HG03095 (cell line): ENCODE results near the gene RIBC2.
"Not testable (repeated sequence)": the region's sequence is repeated elsewhere in the genome, so short reads cannot be mapped to it uniquely, and the experiment has no call there.

Source experiments
- ATAC-seq: cut with Tn5 transposase; IDR thresholded peaks from one replicate; pipeline ENCODE4 v1.9.1; 2021; ENCODE audit warnings: moderate library complexity; ENCODE audit not compliant: unreplicated experiment

The RIBC2 gene, protein sequence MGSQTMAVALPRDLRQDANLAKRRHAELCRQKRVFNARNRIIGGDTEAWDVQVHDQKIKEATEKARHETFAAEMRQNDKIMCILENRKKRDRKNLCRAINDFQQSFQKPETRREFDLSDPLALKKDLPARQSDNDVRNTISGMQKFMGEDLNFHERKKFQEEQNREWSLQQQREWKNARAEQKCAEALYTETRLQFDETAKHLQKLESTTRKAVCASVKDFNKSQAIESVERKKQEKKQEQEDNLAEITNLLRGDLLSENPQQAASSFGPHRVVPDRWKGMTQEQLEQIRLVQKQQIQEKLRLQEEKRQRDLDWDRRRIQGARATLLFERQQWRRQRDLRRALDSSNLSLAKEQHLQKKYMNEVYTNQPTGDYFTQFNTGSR

DNA sequence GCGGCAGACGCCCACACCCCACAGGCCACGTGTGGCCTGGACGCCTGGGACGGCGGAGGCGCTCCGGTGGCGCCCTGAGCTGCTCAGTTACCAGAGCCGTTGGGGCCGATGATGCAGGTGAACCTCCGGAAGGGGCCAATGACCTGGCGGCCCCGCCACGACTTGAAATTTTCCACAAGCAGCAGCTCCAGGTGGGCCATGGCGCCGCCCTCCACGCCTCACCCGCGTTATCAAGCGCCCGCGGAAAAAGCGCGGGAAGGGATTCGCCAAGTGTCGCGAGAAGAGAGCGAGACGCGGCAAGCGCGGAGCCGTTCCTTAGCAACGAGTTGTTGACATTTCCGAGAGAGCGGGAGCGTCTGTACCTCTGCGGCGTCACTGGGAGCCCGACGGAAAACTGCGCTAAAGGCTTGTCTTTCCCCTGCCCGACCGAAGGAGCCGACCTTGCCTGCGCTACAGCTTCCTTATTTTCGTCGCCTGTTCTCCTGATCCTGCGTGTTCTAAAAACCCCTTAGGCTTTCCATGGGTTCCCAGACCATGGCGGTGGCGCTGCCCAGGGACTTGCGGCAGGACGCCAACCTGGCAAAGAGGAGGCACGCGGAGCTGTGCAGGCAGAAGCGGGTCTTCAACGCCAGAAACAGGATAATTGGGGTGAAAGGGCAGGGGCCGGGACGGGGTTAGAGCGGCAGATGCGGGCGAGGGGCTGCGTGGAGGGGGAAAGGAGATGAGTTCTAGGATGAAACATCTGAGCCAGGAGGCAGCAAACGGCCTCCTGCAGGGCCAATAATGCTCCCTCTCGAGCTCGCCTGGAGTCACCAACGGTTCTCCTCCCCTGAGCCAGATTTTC, at the start of gene RIBC2, which contains the start of gene SMC1B:
Gene RIBC2, plus strand, starts transcription at position 326 of the 844 bp plus-strand sequence. Its CDS starts 194 bp downstream, at position 520.
Gene SMC1B, minus strand, starts transcription at position 232 of the 844 bp plus-strand sequence. Its CDS starts 32 bp downstream, at position 200.
- ATAC-seq, result no peak

DNA sequence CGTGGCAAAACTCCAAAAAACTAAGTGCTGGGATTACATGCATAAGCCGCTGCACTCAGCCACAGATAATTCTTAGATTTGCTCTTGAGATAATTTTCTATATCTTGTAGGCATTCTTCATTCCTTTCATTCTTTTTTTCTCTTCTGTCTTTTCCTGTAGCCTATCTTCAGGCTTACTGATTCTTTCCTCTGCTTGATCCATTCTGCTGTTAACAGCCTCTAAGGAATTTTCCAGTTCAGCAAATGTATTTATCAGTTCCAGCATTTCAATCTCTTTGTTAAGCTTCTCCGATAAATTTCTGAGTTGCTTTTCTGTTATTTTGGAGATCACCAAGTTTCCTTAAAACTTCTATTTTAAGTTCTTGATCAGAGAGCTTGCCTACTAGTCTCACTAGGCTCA, 46.8 kb upstream of the RIBC2 start:
- no peak for ATAC-seq

DNA sequence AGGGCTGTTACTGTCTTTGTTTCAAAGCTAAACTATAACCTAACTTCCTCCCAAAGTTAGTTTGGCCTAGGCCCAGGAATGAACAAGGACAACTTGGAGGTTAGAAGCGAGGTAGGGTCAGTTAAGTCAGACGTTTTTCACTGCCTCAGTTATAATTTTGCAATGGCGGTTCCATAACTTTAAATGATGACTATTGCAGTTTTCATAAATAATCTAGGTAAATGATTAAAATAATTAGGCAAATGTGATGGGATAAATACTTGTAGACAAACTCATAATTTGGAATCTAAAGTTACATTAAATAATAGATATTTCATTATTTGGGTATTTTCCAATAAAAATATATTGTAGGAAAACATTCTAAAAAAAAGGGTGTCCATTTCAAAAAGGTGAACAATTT, 39.9 kb upstream of the RIBC2 start:
- ATAC-seq, result not testable (repeated sequence)

DNA sequence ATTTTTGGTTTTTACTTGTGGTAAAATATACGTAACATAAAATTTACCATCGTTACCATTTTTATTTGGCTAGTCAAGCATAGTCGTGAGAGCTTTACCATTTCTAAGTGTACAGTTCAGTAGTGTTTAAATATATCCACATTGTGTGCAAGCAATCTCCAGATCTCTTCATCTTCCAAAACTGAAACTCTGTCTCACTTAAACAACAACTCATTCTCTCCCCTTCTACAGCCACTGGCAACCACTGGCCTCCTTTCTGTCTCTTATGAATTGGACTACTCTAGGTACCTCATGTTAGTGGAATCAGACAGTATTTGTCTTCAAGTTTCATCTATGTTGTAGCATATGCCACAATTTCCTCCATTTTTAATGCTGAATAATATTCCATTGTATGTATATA, 37.5 kb upstream of the RIBC2 start:
- ATAC-seq, result no peak

DNA sequence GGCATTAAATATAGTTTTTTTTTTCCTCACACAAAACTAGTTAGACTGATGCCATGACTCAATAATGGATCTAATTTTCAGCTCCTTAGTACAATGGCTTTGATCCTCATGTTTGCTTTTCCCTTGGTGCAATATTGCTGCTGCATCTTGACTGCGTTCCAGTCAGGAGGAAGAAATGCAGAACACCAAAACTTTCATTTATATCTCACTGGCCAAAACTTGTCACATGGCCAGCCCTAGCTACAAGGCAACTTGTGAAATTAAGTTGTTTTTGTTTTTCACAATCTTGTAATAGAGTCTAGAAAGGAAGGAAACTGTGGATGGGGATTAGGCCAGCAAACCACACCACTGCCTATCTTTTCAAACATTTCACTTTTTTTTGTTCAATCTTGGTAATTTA, 36.8 kb upstream of the RIBC2 start:
- ATAC-seq, result no peak

DNA sequence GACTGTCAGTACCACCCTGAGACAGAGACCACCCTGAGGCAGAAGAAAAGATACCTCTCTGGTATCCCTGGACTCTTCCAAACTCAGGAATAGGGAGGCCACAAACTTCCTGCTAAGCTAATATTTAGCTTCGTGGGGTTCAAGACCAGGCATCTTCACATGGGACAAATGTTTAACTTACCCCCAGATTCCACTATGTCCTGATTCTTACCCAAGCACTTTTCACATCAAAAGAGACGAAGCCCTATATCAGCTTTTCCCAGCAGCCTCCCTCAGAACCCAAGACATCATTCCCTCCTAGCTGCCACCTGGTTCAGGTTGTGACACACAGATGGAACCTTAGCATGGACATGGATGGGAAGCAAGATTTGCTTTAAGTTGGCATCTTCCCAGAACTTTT, 32.1 kb upstream of the RIBC2 start:
- no peak for ATAC-seq

DNA sequence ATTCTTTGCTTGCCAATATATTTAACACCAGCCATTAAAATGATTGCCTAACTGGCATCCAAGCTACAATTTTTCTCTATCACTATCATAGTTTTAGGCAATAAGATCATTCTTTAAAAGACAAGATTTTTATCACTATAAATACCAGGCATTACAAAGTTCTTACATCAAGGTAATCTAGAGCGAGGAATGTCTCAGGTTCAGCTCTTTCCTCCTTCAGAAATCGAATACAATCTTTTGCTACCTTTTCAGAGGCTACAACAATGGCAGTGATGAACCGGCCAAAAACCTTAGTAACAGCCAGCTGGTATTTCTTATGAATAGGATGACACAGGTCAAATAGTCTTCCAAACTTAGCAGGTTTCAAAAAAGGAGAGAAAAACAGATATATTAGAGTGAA, 23.9 kb upstream of the RIBC2 start:
- ATAC-seq, result no peak

DNA sequence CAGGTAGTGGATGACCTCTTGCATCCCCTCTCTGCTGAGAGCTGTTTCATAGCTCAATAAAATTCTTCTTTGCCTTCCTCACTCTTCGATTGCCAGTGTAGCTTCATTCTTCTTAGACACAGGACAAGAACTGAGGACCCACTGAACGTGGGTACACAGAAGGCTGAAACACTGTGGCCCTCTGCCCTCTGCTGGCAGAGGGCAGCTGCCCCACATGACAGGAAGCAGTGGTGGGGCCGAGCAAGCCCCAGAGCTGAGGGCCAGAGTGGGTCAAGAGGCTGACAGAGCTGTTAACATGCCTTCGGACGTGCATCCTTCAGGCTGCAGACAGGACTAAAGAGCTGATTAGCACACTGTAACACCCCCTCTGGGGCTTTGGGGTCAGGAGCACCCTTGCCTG, 15.7 kb upstream of the RIBC2 start:
- ATAC-seq, result no peak

DNA sequence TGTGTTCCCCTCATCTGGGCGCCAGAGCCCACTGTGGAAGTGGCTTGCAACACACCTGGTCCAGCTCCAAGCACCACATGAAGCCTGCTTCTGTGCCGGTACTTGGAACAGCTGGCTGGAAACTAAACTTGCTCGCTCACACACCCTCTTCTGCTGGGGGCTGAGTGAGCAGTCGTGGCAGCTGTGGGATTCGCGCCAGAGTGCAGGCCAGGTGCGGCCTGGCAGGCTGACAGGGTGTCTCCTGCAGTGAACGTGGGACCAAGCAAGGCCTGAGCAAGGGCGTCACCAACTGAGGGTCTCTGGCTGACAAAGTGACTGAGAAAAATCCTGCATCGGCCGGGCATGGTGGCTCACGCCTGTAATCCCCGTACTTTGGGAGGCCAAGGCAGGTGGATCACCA, 15.3 kb upstream of the RIBC2 start:
- ATAC-seq, result no peak

DNA sequence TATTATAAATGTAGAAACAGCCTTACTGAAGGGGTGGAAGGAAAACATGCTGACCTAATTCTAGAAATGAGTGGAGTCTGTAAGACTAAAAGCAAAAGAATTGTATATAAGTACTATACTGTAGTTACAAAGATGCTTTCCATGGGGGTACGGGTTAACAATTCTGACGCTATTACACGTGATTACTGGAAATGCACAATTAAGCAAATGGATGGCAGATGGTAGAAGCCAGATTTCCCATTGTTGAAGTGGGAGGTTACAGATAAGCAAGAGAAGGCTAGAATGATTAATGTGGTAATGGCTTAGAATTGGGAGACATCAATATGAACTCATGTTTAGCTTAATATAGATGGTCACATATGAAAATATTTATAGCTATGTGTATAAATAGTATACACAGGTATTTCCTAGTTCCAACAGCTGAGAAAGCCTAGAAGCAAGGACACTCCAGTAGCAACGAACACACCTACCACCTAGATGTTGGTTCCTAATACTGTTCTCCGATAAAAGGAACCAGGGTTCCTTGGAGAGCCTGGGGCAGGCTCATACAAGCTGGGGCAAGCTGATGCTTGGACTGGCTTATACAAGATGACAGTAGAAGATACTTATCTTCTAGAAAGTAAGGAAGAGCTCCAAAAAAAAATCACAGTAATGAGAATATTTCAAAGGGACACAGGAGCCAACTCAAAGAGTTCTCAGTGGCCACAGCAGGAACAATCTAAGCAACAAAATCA, 13.6 kb upstream of the RIBC2 start:
- ATAC-seq, result no peak

DNA sequence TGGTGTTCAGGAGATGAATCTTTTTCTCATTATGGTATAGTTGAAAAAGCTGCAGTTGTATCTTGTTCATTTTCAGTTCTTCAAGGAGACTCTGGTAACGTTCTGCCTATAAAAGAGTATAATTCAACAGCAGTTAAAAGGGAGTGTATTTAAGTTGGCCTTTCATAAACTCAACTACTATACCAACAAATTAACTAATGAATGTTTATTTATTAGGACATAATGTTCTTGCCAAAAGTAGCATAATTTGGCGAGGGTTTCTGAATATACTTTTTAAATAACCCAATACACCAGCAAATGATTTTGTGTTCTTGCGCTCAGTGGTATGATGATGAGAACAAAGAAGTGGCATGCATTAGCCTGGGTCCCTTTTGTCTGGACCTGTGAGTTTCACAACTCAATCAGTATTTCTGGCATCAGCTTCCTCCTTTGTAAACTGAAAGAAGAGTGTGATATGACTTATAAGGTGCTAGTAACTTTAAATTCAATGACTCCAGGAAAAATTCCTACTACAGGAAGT, 11.0 kb upstream of the RIBC2 start:
- ATAC-seq, result no peak

DNA sequence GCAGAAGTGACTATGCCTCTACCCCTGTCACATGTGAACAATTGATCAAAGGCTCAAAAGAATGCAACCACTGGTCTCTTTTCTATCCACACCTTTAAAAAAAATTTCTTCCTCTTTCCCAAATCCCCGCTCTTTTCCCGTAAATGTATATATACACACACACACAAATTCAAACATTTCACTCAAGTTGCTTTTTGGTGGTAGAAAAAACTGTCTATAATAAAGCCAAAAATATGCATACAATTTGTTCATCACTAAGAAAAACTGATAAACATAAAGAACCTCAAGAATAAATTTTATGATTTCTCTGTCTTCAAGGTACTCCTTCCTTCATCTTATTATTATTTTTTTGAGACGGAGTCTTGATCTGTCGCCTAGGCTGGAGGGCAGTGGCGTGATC, 5.7 kb upstream of the RIBC2 start:
- ATAC-seq, result no peak

DNA sequence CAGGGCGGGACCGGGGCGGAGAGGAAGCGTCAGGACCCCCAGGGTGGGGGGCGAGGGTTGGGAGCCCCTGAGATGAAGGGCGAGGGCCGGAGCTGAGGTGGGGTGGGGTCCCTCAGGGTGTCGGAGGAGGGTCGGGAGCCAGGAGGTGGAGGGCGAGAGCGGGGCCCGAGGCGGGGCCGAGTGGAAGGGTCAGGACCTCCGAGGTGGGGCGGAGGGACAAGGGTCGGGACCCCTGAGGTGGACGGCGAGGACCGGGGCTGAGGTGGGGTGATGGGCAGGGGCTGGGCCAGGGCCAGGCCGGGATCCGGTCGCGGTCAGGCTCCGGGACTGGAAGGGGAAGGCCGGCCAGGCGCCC, 503 bp upstream of the RIBC2 start:
- no peak for ATAC-seq

DNA sequence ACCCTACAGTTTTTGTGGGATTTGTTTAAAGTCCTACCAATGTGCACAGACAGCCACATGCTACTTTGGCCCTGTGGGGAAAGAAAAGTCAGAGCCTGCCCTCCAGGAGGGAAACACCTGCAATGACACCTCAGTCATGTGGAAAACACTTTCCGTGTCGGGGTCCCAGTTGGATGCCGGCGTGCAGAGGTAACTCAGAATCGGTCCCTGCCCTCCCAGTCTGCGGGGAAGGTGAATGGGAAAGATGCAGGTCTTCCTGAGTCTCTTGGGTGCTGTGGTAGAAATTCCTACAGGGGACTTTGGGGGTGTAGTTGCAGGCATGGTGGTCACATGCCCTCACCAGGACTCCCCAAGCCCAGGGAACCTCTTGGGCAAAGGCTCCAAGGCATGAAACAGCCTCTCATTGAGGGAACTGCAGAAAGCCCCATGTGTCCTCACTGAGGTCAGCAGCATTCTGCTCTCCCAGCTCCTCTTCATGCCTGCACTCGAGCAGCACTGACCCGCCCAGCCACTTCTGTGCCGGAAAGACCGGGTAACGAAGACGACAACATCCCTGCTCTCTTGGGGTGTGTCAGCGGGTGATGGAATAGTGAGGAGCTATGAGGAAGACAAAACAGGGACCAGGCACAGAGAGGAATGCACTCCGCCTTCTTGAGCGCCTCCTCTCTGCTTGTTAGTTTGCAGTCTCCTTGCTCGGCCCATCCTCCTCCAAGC, 4.7 kb downstream of the RIBC2 start:
- no peak for ATAC-seq

DNA sequence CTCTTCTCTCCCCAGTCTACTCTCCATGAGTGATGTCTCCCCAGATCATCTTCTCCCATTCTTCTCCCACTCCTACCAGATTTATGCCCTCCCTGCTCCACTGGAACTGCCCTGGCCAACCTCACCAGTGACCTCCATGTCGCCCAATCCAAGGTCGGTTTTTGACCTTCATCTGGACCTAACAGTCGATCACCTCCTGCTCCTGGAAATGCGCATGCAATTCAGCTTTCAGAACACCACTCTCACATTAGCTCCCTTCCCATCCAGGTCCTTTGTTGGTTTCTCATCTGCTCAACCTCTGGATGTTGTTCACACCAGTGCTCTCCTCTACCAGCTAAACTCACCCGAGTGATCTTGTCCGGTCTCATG, 5.3 kb downstream of the RIBC2 start:
- ATAC-seq, result no peak

DNA sequence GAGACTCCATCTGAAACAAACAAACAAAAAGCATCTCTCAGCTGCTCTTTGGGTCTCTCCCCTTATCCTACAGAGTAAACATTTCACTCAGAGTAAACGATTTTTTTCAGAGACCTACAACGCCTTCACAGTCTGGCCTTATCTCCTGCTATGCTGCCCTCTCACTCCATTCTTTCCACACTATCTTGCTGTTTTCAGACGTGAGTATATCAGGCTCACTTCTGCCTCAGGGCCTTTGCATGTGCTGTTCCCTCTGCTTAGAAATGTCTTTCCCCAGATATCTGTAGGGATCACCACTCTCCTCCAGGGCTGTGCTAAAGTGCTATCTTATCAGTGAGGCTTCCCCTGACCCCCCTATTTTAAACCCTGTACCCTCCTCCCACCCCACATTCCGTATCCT, 6.5 kb downstream of the RIBC2 start:
- no peak for ATAC-seq

DNA sequence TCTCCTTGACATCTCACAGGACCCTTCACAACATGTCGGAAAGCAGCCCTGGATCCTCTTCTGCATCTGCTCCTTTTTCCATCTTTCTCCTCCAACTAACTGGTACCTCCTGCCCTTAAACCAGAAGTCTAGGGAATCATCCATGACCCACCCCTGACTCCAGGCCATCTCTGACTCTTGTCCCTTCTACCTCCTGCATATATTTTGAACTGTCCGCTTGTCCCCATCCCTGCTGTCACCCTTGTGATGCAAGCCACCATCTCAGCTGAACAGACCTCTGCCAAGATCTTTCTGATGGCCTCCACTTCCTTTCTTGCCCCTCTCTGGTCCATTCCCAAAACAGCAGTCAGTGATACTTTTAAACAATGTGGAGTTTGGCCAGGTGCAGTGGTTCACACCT, 7.0 kb downstream of the RIBC2 start:
- no peak for ATAC-seq

DNA sequence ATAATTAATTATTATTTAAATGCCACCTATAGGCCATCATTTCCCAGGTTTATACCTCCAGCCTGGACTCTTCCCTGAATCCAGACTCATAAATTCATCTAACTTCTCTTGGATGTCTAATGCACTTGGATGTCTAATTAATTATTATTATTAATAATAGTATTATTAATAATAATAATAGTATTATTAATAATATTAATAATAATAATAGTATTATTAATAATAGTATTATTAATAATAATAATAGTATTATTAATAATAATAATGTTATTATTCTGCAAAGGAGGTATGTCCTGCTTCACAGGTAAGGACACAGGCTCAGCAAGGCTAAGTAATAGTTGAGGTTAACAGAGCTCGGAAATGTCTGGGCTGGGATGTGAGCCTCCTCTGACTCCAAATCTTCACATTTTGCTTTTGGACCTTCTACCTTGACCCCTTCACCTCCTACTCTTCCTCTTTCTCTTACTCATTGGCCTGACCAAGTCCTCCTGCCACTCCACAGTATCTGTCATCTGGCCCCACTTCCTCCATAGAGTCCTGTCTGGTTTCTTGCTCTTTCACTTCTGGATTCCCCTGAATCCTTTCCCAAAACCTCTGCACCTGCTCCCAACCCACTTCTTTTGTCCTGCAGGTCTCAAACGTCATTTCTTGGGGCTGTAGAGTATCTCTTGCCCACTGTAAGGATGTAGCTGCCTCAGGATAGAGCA, 8.0 kb downstream of the RIBC2 start:
- ATAC-seq, result no peak

DNA sequence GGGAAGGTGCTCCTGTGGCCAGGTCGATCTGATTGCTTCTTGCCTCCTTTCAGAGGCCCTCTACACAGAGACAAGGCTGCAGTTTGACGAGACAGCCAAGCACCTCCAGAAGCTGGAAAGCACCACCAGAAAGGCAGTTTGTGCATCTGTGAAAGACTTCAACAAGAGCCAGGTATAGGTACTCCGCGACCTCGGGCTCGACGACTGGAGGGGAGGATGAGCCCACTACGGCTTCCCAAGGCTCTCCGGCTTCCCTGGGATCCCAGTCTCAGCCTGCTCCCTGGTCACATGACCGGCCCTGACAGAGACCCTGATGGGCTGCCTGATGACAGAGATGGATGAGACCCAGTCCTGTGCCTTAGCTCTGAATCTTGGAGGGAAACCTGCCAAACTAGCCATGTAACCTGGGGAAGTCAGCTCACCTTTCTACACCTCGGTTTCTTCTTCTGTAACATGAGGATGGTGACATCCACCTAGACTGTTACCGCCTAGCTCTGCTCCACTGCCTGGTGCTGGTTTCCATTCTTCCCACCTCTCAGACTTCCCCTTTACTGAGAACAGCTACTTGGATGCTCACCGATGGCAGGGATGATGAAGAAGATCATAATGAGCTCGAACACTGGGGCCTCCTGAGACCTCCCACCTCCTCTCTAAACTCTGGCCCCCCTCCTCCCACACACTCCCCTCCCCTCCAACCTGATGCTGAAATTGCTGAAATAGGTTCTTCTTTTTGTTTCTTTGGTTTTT, 8.9 kb downstream of the RIBC2 start:
- ATAC-seq, result no peak
